ENCODE results near the gene RPL27A.

RPL27A gene

DNA sequence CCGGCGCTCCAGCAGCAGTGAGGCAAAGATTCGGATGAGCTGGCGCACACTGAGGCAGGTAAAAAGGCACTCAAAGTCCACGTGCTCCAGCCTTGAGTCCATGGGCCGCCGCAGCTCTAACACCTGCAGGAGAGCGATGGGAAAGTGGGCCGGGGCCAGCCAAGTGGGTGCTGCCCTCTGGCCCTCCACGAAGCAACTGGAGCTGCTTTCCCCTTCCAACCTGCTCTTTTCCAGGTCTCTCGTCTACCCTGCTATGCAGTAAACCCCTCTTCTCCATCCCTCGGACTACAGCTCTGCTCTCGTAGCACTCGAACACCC, 20.0 kb downstream of the RPL27A start:
- DNase-seq: no peak

DNA sequence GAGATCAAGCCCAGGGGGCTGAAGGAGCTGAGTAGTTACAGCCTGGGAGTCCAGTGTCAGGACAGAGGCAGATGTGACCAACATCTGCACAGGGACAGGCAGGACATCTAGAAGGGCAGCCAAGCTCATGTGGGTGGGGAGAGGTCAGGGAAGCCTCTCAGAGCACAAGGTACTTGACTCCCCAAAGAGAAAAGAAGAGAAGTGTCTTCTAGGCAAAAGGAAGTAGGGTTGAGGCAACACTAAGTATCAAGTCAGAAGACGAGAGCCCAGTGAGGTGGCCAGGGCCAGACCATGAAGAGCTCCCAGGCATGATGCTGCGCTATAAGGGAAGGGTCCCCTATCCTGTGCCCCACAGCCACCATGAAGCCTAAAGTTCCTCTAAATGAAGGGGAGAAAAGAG, 21.5 kb downstream of the RPL27A start:
- DNase-seq: no peak

DNA sequence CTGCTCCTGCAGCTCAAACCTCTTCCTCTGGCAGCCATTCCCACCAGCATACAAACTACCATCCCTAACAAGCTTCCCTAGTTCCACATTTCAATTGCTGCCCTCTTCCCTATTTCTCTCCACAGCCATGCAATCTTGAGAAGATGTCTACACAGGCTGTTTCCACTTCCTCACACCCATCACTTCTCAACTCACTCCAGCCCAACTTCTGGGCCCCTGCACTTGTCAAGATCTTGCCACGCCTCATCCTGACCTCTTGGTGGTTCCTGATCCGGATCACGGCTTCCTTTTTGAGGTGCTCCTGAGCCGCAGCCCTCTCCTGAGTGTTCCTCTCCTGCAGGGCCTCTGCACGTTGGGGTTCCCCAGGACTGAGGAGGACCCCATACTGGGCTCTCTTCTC, 22.6 kb downstream of the RPL27A start:
- DNase-seq: no peak

DNA sequence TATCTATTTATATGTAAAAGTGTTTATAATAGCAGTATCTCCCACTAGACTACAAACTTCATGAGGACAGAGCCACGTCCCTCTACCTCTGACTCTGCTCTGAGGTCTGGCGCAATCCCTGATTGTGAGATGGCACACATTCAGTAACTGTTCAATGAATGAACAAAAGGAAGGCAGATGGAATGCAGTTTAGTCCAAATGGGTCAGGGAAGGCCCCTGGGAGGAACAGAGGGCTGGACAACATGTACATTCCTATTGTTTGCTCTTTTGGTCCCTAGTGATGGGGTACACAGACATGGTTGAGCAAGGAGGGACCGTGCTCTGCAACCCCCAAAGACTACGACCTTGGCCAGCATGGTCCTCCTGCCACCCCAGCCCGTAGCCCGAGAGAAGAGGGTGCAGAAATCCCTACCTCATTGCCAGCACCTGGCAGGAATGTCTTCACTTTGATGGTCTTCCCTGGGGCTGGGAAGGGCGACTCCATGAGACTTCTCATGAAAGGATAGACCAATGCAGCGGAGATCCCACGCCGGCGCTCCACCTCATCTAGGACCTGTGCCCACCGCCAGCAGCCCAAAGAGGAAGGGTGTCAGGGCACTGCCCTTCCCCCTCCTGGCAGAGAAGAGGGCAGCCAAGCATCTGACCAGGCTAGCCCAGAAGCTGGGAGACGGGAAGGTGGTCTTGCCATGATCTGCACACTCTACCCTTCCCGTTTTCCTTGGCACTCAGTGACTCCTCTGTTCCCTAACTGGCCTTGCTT, 24.3 kb downstream of the RPL27A start:
- no peak for DNase-seq

DNA sequence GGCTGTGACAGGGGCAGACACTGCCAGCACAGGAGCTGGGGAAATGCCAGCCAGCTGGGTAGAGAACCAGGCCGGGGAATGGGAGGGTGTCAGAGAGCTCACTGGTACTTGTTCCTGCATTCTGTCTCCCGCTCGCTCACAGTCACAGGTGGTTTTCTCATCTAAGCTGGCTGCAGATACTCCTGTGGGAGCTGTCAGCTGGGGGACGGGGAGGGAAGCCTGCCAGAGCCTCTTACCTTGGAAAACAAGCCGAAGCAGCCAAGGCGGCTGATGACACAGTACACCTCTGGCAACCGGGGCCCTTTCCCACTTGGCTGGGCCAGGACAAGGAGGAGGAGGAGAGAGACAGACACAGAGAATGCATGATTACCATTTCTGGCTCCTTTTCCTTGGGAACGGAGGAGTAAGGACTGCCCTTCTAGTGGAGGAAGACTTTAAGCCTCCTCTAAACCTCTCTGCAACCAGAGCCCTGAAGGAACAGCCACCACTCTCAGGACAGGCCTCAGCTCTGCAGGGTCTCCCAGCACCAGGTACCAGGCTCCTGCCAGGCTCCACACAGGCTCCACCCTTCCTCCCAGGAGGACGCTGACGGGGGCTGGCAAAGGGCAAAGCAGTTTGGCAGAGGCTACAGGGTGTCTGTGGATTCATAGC, 25.1 kb downstream of the RPL27A start:
- DNase-seq: no peak

DNA sequence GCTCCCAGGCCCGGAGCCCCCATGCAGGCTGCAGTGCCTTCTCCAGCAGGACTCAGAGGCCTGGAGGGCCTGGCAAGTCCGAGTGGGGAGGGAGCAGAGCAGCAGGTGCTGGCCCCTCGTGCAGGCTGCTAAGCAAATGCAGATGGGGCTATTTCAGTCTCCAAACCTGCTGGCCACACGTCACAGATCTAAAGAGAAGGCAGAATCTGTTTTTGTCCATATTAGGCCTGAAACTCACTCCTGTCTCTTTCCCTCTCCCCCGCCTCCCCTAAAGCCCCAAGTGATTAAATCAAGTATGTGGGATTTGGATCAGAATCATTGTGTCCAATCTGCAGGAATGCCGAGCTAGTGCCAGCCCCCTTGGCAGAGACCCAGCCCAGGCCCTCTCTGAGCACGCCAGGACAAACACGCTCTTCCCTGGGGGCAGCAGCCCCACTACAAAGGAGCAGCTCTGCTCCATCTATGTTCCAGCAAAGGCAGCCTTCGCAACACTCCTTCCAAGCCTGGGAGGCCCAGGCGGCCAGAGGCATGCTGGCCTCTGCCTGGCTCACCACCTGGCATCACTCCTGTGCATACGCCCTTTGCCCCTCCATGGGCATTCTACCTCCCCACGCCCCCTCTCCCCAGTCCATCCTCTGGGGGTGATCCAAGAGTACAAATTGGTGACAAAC, 26.5 kb downstream of the RPL27A start:
- DNase-seq: no peak

DNA sequence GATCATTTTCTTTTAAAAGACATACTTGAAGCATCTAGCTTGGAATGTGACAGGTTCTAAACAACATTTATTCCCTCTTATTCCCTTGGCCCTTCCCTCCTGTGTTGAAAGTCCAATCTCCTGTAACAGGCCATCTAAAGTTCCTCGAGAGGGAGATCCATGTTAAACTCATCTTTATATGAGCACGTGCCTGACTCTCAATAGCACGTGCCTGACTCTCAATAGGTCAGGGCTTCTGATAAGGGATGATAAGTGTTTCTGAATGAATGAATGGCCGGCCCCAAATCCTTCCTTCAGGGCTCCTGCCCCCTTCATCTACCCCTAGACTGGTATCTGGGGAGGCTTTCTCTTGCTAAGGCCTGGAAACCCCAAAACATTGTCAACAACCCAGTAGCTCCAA, 27.2 kb downstream of the RPL27A start:
- no peak for DNase-seq

DNA sequence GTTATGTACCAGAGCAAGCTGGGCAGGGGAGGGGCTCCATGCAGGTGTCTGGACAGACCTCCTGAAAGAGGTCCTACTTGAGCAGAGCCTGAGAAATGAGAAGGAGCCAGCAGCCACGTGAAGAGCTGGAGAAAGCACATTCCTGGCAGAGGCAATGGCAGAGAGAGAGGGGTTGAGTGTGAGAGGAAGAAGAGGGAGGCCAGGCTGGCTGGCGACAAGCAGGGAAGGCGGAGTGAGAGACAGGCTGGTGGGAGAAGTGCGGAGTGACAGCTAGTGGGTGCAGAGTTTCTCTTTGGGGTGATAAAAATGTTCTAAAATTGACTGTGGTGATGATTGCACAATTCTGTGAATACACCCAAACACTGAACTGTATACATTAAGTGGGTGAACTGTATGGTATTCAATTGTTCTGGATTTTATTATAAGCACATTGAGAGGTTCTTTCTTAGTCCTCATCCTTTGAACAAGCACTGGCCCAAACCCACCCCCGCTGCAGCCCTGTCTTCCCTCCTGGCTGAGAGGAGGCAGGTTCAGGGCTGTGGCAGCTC, 29.4 kb downstream of the RPL27A start:
- DNase-seq: no peak

DNA sequence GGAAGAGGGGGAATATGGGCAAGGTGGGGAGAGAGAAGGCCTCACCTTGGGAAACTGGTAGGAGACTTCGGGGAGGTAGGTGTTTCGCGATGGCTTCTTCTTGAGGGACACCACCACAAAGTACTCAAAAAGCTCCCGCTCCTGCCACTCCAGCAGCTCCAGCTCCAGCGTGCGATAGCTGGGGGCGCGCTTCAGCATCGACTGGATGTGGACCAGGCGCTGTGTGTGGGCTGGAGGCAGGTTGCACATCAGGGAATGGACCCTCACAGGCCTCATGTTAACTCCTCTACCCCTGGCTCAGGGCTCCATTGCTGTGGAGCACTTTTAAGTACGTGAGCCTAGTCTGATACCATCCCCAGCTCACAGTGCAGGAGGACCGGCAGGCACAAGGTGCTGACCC, 29.9 kb downstream of the RPL27A start:
- DNase-seq: no peak

DNA sequence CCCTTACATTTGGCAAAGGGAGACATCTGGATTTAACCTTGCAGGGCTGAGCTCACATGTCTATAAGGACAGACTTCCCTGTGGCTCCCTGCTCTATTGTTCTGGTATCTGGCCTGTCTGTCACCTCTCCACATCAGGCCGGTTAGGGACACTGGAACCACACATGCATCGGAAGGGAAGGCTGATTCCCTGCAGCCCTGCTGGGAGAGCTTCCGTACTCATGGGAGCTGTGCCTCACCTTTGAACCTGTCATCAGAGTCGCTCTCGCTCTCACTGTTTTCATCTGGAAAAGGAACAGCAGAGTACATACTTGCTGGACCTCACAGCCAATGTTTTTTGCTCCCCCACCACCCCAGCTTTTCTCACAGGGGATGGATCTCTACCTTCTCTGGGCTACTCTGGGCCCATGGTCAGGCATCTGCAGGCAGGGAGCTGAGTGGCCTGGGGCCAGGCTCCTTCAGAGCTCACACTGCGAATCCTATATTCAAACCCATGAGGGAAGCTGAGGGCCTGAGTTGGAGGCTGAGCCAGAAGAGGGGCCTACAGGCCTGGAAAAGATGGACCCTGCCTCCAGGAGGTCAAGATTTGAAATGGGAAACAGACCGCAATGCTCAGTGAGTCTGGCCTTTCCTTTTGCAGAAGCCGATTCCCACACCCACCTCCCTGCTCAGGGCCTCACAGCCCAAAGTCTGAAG, 31.3 kb downstream of the RPL27A start:
- no peak for DNase-seq

DNA sequence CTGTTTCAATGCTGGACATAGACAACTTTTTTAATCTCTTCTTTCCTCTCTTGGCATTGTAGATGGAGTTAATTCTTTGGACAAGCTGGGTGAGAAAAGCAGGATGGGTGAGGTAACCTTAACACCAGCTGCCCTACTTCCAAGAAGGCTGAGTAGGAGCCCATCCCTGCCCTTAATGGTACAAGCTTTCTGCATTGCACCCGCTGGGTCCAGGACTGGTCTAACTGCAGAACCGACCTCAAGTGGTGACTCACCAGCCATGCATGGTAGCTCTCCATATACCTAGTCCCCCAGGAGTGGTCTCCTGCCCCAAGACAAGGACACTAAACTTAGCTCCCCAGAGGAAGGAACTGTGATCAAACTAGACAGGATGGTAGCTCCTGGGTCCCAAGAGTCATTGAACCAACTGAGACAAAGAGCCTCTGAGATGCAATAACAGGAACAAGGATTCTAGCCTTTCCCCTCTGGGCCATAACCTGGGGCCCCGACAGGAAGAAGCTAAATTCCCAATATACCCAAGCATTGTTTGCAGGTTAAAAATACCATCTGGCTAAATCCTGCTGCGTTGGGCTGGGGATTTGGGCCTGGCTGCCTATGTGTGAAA, 32.1 kb downstream of the RPL27A start:
- DNase-seq: no peak

DNA sequence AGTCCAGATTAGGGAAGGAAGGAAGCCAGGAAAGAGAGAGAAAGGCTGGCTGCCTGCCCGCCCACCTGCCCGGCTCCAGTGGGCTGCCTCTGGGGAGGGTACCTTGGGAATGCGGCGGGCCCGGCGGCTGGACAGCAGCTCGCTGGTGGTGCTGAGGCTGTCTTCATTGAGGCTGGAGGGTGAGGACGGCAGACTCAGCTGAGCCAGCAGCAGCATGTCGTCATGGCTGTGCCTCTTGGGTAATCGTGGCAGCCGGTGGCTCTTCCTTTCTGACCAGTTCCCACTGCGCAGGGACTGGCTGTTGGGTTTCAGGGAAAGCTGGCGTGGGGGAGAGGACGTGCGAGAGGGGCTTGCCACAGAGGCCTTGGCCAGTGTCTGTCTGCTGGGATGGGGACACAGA, 32.9 kb downstream of the RPL27A start:
- DNase-seq: no peak

DNA sequence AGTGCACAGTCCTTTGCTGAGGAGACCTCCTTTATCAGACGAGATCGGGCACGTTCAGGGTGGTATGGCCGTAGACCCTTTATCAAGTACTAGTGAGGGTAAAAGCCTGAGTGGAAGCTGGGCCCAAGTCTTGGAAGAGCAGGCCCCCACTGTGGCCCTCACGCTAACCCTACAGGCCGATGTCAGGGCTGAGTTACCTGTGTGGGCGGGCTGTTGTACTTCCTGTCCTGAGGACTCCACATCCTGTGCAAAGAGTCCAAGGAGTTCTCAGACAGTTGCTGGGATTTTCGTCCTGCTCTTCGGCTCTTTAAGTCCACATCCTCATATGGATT, 34.9 kb downstream of the RPL27A start:
- no peak for DNase-seq

DNA sequence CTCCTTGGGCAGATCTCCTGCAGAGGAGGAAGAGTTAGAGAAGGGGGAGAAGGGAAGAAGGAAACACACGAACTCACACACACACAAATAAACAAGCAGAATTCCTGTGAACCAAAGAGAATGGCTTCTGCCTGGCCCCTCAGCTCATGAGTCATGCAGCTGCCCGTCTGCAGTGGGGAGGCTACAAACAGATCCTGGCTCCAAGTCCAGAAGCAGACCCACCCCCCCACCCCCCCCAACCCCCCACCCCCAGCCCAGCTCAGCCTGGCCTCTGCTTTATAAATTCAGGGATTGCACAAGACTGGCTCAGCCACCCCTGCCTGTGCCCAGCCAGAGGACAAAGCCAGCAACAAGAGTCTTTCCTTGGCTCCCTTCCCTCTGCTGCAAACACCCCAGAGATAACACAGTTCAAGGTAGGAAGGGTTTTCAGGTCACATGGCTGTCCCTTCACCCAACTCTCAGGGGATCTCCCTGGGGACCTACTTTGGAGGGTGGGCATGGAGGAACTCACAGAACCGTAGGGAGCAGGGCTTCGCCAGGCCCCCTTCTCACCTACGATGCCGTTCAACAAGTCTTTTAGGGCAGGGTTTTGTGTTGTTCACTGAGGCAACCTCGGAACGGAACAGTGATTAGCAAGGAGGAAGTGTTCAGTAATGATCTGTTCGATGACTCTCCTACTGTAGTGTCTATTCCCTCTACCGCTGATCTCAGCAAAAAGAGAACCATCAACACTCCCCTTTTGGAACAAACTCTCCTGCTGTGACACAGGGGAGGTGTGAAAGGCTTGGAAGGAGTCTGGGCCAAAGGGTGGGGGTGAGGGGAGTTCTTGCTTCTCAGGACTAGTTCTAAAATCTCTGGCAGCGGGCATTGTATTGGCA, 35.5 kb downstream of the RPL27A start:
- peak; percentile 95 for DNase-seq

DNA sequence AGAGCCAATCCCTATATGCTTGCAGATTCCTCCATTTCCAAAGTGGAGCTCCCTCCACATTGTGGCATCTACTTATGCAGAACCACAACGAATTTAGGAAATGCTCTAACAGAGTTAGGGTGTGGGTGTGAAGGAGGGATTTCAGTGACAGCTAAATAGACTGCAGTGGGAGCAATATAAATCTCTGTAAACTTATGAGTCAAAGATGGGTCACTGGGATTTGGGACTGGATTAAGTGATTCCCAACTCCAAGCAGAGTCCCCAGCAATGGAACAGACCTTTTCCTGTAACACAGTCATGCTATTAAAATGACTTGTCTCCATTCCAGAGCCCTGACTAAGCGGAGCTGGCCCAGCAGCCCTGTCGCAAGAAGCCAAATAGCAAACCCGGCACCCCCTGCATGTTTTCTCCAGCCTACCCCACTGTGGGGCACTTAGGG, 36.6 kb downstream of the RPL27A start:
- DNase-seq: peak; percentile 96

DNA sequence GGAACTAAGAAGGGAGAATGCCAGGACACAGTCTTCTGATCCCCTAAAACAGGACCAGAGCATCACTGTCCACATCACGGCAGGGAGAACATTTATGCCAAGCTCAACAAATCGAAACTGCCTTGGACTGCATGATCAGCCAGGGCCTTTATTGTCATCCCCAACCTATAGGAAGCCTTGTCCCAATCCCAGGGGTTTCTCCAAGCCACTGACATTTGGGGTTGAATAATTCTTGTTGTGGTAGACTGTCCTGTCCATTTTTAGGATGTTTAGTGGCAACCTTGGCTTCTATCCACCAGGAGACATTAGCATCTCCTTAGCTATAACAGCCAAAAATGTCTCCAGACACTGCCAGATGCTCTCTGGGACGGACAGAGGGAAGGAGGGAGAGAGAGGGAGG, 37.1 kb downstream of the RPL27A start:
- no peak for DNase-seq

DNA sequence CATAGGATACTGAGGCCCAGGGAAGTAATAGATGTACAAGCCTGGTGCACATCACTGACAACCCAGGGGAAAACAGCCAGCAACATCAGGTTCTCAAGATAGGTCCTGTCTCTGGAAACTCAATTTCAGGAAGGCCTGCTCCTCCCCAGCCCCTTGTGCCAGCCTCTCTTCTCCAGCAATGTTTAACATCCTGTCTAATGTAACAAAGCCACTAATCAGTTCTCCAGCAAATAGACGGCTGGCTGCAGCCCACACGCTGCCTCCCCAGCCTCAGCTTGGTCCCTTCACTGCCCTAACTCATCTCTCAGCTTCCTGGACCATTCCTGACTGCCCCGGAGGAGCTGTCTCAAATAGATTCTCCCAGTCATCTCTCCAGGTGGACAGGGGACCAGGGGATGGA, 37.8 kb downstream of the RPL27A start:
- DNase-seq: no peak

DNA sequence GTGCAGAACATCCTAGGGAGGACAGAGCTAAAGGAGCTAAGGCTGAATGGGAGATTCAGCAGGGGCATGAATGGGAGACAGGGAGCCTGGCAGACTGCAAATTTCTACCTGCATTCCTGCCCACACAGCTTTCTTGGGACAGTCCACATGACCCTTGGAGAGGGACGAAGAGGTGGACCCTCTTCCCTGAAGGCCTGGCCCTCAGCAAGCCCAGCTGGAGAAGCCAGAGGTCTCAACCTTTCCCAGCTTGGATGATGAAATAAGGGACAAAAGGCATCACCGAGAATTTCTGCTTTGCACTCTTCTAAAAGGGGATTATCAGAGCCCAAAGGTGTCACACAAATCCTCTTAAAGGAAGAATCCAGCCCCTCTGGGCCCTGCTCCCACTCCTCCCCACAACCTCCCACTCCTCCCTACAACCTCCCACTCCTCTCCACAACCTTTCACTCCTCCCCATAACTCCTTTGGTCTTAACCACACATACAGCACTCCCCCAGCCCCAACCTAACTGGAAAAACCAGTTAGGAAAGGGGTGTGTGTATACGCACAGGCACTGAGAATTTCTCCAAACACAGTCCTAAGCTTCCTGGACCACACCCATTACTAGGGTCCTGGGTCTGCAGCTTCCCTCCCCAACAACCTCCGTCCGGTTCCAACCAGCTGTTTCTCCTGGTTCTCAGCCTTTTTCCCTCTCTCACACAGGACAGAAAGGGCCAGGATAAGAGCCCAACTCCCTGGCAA, 38.4 kb downstream of the RPL27A start:
- DNase-seq: peak; percentile 95

DNA sequence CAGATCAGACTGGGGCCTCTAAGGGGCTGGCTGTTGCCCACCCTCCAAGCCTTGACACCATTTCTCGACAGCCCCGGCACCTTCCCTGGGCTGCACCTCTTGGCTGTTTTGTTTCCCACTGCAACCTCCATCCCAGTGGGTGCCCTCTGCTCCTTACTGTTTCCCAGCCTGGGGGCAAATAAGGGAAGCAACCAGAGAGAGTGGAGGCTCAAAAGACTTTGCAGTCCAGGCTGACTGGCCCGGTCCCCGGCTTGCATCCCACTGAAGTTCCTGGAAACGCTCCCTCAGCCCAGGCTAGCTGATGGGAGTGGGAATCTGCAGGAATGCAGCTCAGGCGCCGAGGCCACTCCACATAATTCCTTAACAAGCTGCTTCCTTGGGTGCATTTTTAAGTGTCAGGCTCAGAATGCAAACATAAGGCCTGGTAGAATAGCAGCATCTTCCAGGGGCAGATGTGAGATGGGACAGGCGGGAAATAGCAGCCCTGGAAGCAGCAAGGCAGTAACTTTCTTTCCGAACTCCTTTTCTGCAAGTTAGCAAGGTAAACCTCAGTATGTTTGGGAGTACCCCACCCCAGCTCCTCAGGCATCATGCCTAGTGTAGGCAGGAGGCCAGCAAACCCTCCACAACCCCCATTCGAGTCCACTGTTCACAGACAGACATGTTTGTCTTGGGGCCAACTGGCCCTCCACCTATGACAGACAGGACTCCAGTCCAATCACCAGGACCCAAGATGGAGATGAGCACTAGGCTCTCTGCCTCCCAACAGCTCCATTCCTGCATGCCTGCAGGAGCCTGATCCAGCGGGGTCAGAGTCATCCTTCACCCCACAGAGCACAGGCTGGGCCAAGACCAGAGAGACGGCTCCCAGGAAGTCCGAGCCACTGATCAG, 39.3 kb downstream of the RPL27A start:
- peak; percentile 85 for DNase-seq

DNA sequence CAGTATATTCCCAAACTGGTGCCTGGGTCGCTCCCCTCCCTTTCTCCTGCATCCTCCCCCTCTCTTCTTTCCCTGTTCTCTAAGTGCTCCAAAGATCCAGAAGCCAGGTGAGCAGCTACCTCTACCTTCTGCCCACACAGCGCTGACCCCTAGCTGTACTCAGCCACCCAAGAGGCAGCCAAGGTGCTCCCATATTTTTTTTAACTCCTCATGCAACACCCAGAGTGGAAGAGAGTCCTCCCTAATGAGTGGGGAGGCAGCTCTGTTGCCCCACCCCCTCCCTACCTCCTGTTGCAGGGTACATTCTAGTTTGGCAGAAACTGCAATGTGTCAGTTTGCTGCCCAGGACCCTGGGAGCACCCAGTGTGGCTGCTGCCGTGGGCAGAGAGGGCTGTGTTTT, 40.2 kb downstream of the RPL27A start:
- DNase-seq: no peak
